Transverse colon (tissue), 4 donors: ENCODE results near the gene TAOK2.

Experiments used
- EP300 ChIP-seq: sonication (generic); formaldehyde crosslinking; IDR thresholded peaks from one replicate; pipeline ENCODE4 v1.6.1; 2017; ENCODE audit warnings: antibody characterized with exemption, low read depth
- POLR2A ChIP-seq: fragments of 450-650 bp; IDR thresholded peaks from one replicate; pipeline ENCODE4 v1.6.1; 2016; ENCODE audit warnings: antibody characterized with exemption, mild to moderate bottlenecking, moderate library complexity
- POLR2AphosphoS5 ChIP-seq, 3 donors: sonication (generic); formaldehyde crosslinking; IDR thresholded peaks; one replicate each; pipeline ENCODE4 v1.6.1; 2016; ENCODE audit warnings: antibody characterized with exemption in 3 of 3
- TF ChIP-seq, protein P1 (sequence below), 5 experiments: fragments of 200-600 bp in 3 of 5; fragments of 450-650 bp in 2 of 5; sonication (generic) in 3 of 5; IDR thresholded peaks; 1 replicate in 2 of 5; 2 replicates in 3 of 5; pipeline ENCODE4 v1.5.1; 2016 to 2017; ENCODE audit warnings: antibody characterized with exemption in 5 of 5, inconsistent platforms in 3 of 5, mild to moderate bottlenecking in 2 of 5, moderate library complexity in 1 of 5

DNA sequence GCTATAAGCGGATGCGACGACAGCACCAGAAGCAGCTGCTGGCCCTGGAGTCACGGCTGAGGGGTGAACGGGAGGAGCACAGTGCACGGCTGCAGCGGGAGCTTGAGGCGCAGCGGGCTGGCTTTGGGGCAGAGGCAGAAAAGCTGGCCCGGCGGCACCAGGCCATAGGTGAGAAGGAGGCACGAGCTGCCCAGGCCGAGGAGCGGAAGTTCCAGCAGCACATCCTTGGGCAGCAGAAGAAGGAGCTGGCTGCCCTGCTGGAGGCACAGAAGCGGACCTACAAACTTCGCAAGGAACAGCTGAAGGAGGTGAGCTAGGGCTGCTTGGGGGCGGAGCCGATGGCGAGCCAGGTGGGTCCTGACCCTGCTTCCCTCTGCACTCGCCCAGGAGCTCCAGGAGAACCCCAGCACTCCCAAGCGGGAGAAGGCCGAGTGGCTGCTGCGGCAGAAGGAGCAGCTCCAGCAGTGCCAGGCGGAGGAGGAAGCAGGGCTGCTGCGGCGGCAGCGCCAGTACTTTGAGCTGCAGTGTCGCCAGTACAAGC lies 11.7 kb downstream of the TAOK2 start:
- TF ChIP-seq, protein P1, sequence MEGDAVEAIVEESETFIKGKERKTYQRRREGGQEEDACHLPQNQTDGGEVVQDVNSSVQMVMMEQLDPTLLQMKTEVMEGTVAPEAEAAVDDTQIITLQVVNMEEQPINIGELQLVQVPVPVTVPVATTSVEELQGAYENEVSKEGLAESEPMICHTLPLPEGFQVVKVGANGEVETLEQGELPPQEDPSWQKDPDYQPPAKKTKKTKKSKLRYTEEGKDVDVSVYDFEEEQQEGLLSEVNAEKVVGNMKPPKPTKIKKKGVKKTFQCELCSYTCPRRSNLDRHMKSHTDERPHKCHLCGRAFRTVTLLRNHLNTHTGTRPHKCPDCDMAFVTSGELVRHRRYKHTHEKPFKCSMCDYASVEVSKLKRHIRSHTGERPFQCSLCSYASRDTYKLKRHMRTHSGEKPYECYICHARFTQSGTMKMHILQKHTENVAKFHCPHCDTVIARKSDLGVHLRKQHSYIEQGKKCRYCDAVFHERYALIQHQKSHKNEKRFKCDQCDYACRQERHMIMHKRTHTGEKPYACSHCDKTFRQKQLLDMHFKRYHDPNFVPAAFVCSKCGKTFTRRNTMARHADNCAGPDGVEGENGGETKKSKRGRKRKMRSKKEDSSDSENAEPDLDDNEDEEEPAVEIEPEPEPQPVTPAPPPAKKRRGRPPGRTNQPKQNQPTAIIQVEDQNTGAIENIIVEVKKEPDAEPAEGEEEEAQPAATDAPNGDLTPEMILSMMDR (IDR thresholded peaks at IDR 0.05) = no peak
- TF ChIP-seq POLR2A (no peak), EP300 (no peak), POLR2AphosphoS5 (IDR thresholded peaks at IDR 0.05) (no peak)
